Activated T-cell treated with anti-CD3 and anti-CD28 coated beads for 1 hour (primary cell): ENCODE data around the gene IARS1.

Experiments used
- DNase-seq: peaks from one replicate; pipeline ENCODE4 v3.0.0-alpha.2; 2020; ENCODE audit warnings: low read depth

The IARS1 gene

GRCh38 chr9:92293452-92294296 is at the start of gene IARS1:
TSS of gene IARS1 (minus strand) at chr9:92293697. CDS start at chr9:92289419, 4,278 bp downstream.
- DNase-seq = peak; percentile 99

- DNase-seq = no peak
Observed at GRCh38 chr9:92342825-92343488, 49.5 kb upstream of the IARS1 start.

GRCh38 chr9:92341578-92341977 is 48.1 kb upstream of the IARS1 start:
- DNase-seq = no peak

GRCh38 chr9:92333282-92333634 is 39.8 kb upstream of the IARS1 start:
- no peak for DNase-seq

GRCh38 chr9:92332577-92333281 is 39.2 kb upstream of the IARS1 start:
- no peak for DNase-seq

- no peak for DNase-seq
Observed at GRCh38 chr9:92328225-92328624, 34.7 kb upstream of the IARS1 start.

GRCh38 chr9:92327283-92327850 is 33.9 kb upstream of the IARS1 start:
- no peak for DNase-seq

- DNase-seq = no peak
Observed at GRCh38 chr9:92325991-92326500, 32.5 kb upstream of the IARS1 start.

- DNase-seq = peak; percentile 71
Observed at GRCh38 chr9:92325269-92325990, 31.9 kb upstream of the IARS1 start, which contains the start of the genes CENPP and NOL8. TSS of gene CENPP (plus strand) at chr9:92325953. TSS of gene NOL8 (minus strand) at chr9:92325350. CDS start at chr9:92324161, 1,189 bp downstream.

- no peak for DNase-seq
Observed at GRCh38 chr9:92324889-92325268, 31.4 kb upstream of the IARS1 start.

GRCh38 chr9:92324431-92324830 is 30.9 kb upstream of the IARS1 start:
- no peak for DNase-seq

GRCh38 chr9:92315456-92315855 is 22.0 kb upstream of the IARS1 start:
- no peak for DNase-seq

GRCh38 chr9:92313624-92314012 is 20.1 kb upstream of the IARS1 start:
- no peak for DNase-seq

- DNase-seq = no peak
Observed at GRCh38 chr9:92312887-92313623, 19.6 kb upstream of the IARS1 start.

- DNase-seq = no peak
Observed at GRCh38 chr9:92310562-92310961, 17.1 kb upstream of the IARS1 start.

GRCh38 chr9:92308893-92309292 is 15.4 kb upstream of the IARS1 start:
- DNase-seq = no peak

GRCh38 chr9:92300936-92301335 is 7.4 kb upstream of the IARS1 start:
- no peak for DNase-seq

GRCh38 chr9:92299116-92299515 is 5.6 kb upstream of the IARS1 start:
- no peak for DNase-seq

- DNase-seq = no peak
Observed at GRCh38 chr9:92298036-92298435, 4.5 kb upstream of the IARS1 start.

GRCh38 chr9:92297611-92298010 is 4.1 kb upstream of the IARS1 start:
- no peak for DNase-seq

GRCh38 chr9:92295827-92296258 is 2.3 kb upstream of the IARS1 start:
- DNase-seq = no peak
